Neural progenitor cell (in vitro differentiated cells): ENCODE results near the gene PREX1.

ENCODE experiments used
- CTCF ChIP-seq: fragments of 200-600 bp; sonication (generic); IDR thresholded peaks from 2 replicates; pipeline ENCODE4 v1.5.1; 2017; ENCODE audit warnings: antibody characterized with exemption, mild to moderate bottlenecking
- EZH2 ChIP-seq: fragments of 200-600 bp; sonication (generic); IDR thresholded peaks from 2 replicates; pipeline ENCODE4 v1.6.1; 2017; ENCODE audit warnings: antibody characterized with exemption, mild to moderate bottlenecking, moderate library complexity

DNA sequence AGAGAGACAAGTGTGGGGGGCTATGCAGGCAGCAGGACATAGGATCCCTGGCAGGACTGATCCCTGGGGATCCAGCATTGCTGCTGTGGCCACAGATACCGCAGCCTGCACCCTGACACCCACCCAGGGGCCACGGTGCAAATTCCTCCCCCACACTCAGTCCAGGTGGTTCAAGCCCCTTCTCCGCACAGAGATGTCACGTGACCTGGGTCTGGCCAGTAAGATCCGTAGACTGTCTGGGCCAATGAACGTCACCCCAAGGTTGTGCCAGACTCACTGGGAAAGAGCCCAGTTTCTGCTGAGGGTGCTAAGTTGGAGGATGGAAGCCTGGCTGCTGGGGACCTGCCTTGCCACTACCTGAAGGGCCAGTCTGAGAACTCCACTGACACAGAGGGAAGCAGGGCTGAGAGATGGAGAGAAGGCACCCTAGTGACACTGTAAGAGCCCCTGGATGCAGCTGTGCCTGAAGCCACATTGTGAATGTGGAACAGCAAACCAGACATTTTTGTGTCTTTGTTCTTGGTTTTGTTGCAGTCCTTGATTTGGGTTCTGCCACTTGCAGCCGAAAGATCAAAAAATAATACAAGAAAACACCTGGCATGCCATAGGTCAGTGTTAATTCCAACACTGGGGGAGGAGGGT, 228.6 kb downstream of the PREX1 start:
- TF ChIP-seq CTCF: no peak
- TF ChIP-seq EZH2: no peak
